GM10266 (cell line): ENCODE measurements around the gene RNF182.
"Not testable (repeated sequence)": the region's sequence is repeated elsewhere in the genome, so short reads cannot be mapped to it uniquely, and the experiment has no call there.

Experiments used
- DNase-seq: peaks from one replicate; pipeline ENCODE4 v3.0.0; 2012; ENCODE audit errors: extremely low spot score
- TF ChIP-seq, protein P1 (sequence below): IDR thresholded peaks from 2 replicates; pipeline ENCODE4 v1.5.1; 2012; ENCODE audit warnings: mild to moderate bottlenecking, low read depth; ENCODE audit not compliant: control insufficient read depth, insufficient read depth; ENCODE audit errors: missing control alignments

RNF182 gene, protein sequence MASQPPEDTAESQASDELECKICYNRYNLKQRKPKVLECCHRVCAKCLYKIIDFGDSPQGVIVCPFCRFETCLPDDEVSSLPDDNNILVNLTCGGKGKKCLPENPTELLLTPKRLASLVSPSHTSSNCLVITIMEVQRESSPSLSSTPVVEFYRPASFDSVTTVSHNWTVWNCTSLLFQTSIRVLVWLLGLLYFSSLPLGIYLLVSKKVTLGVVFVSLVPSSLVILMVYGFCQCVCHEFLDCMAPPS

DNA sequence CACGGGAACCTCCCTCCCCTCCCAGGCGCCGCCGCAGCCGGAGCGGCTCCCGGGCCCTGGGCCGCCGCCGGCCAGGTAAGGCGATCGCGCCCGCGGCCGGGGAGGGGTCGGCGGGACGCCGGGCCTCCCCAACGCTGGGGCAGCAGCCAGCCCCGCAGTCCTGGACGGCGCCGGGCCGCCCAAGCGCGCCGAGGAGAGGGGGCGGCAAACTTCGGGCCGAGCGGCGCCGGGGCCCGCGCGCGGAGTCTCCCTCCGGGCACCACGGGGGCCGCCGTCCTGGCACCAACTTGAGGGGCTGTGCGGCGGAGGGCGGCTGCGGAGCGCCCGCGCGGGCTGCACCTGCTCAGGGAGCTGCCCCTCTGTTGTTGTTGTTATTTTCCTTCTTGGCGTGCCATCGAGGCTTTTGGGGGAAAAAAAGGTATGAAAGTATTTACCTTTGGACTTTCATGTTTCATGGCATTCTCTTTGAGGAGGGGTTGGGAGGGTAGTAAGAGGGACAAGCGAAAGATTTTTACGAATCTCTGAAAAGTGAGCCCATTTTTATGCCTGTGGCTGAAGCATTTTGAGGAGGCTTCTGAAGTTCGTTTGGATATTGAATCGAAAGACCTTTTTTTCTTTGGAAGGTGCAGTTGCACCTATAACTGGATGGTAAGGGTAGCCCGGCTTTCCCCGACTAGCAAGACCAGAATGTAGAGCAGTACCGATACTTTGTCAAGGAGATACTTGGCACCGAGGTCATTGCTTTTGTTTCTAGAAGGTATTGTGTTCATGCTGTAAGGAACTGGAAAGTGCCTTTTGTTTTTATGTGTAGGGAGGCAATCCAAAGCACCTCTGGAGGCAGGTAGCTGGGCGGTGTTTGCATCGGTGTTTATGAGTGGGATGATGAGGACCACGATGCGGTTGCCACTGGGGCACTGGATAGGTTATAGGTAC, at the start of gene RNF182:
Gene RNF182 (plus strand): TSS at position 4 of the 933 bp plus-strand sequence. CDS start 52,168 bp downstream, outside the sequence.
- peak; percentile 81 for DNase-seq
- TF ChIP-seq, protein P1, sequence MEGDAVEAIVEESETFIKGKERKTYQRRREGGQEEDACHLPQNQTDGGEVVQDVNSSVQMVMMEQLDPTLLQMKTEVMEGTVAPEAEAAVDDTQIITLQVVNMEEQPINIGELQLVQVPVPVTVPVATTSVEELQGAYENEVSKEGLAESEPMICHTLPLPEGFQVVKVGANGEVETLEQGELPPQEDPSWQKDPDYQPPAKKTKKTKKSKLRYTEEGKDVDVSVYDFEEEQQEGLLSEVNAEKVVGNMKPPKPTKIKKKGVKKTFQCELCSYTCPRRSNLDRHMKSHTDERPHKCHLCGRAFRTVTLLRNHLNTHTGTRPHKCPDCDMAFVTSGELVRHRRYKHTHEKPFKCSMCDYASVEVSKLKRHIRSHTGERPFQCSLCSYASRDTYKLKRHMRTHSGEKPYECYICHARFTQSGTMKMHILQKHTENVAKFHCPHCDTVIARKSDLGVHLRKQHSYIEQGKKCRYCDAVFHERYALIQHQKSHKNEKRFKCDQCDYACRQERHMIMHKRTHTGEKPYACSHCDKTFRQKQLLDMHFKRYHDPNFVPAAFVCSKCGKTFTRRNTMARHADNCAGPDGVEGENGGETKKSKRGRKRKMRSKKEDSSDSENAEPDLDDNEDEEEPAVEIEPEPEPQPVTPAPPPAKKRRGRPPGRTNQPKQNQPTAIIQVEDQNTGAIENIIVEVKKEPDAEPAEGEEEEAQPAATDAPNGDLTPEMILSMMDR: no peak

DNA sequence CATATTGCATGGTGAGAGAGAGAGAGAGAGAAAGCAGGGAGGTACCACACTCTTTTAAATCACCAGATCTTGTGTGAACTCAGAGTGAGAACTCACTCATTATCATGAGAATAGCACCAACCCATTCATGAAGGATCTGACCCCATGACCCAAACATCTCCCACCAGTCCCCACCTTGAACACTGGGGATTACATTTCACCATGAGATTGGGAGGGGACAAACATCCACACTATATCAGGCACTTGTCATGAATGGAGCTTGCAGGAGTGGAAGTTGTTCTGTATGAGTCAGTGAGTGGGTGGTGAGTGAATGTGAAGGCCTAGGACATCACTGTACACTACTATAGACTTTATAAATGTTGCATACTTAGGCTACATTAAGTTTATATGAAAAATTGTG, 47.7 kb upstream of the RNF182 start:
- DNase-seq: no peak
- TF ChIP-seq, protein P1: no peak

DNA sequence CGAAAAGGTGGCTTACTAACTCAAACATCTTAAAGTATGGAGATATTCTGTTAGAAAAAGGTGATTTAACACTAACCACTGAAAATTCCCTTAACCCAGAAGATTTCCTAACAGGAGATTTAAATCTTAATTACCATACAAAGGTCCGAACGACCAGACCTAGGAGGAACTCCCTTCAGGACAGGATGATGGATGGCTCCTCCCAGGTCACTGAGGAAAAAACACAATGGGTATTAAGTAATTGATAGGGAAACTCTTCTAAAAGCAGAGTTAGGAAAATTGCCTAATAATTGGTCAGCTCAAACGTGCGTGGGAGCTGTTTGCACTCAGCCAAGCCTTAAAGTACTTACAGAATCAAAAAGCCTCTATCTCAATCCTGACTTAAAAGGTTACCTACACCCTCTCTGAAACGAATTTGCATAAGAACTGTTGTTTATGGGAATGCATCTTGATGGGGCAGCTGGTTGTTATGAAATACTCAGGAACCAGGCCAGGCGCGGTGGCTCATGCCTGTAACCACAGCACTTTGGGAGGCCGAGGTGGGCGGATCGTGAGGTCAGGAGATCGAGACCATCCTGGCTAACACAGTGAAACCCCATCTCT, 44.6 kb upstream of the RNF182 start:
- not testable (repeated sequence) for DNase-seq

DNA sequence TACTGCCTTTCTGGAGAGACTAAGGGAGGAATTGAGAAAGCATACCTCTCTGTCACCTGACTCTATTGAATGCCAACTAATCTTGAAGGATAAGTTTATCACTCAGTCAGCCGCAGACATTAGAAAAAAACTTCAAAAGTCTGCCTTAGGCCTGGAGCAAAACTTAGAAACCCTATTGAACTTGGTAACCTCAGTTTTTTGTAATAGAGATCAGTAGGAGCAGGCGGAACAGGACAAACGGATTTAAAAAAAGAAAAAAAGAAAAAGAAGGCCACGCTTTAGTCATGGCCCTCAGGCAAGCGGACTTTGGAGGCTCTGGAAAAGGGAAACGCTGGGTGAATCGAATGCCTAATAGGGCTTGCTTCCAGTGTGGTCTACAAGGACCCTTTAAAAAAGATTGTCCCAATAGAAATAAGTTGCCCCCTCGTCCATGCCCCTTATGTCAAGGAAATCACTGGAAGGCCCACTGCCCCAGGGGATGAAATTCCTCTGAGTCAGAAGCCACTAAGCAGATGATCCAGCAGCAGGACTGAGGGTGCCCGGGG, 43.1 kb upstream of the RNF182 start:
- TF ChIP-seq, protein P1: no peak

DNA sequence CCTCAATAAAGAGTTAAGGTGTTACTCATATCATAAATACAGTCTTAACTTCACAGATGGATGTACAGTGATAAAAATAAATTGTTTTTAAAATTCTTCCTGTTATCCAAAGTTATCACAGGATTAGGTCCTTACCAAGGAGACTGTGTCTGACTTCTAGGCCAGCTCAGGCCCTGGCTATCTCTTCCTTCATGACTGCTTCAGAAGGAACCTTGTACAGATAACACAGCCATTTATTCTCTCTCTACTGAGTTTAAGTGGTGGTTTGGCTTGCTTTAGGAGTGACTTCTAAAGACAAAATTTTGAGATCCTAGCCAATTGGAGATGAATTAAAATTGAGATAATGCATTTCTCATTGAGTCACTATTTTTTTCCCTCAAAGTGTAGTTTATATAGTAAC, 40.8 kb upstream of the RNF182 start:
- TF ChIP-seq, protein P1: no peak
- DNase-seq: no peak

More for the DNA sequence above, 43.1 kb upstream of the RNF182 start:
- no peak for DNase-seq

DNA sequence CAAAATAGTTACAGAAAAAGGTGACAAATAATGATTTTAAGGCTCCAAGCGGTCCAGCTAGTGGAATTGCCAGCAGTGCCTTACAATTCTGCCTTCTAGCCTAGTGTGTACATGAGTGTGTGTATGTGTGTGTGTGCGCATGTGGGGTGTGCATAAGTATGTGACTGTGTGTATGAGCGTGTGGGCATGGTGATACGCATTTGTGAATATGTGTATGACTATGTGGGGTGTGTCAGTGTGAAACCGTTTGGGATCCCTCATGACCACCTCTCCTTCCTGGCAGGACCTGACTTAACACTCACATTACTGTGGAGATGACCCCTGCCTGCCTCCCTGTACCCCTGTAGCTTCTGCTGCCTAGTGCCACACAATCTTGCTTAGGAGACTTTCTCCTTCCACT, 40.4 kb upstream of the RNF182 start:
- TF ChIP-seq, protein P1: no peak

DNA sequence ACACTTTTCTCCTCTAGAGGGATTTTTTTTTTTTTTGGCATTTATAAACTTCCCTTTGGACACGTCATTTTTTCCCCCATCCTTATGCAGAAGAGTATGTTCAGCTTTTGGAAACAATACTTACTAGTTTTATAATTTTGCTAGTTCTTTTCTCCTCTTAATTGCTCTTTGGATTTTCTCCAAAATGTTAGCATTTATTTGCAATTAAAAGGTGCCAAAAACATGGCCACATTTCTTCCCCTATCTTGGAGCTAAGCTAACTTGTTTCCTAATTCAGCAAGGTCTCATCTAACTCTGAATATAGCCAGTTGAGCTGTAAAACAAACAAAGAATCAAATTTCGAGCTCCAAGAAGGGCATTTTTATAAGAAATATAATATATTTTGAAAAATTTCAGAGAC, 39.2 kb upstream of the RNF182 start:
- DNase-seq: no peak
- TF ChIP-seq, protein P1: no peak

More for the DNA sequence above, 40.4 kb upstream of the RNF182 start:
- DNase-seq: no peak
